OCI-LY1 (cell line): Measurements from ENCODE around the gene SMIM24.

Source experiments
- H2AFZ ChIP-seq: fragments of 200-600 bp; sonication (generic), shearing (Covaris generic); 2 replicates; pipeline ENCODE4 v1.6.0; 2014; ENCODE audit warnings: antibody characterized with exemption, mild to moderate bottlenecking, low read length
- H3F3A ChIP-seq: fragments of 200-600 bp; sonication (generic), shearing (Covaris generic); 2 replicates; pipeline ENCODE4 v1.6.0; 2014; ENCODE audit warnings: mild to moderate bottlenecking, antibody characterized with exemption, low read length, moderate library complexity; ENCODE audit not compliant: insufficient read depth
- H3K27ac ChIP-seq: fragments of 200-600 bp; sonication (generic); 2 replicates; pipeline ENCODE4 v1.5.1; 2014; ENCODE audit warnings: low read length, mixed run types, mild to moderate bottlenecking, low read depth; ENCODE audit not compliant: poor library complexity, severe bottlenecking
- H3K27me3 ChIP-seq: fragments of 200-600 bp; sonication (generic); 2 replicates; pipeline ENCODE4 v1.6.0; 2014; ENCODE audit warnings: antibody characterized with exemption, mild to moderate bottlenecking, low read length, moderate library complexity; ENCODE audit not compliant: insufficient read depth
- H3K36me3 ChIP-seq: fragments of 200-600 bp; sonication (generic); 2 replicates; pipeline ENCODE4 v1.6.1; 2014; ENCODE audit warnings: mild to moderate bottlenecking, antibody characterized with exemption, low read length, moderate library complexity, mixed read lengths; ENCODE audit not compliant: insufficient read depth
- H3K4me1 ChIP-seq: fragments of 200-600 bp; sonication (generic); 2 replicates; pipeline ENCODE4 v1.5.1; 2014; ENCODE audit warnings: mild to moderate bottlenecking, low read length, moderate library complexity; ENCODE audit not compliant: insufficient read depth, severe bottlenecking
- H3K4me2 ChIP-seq: fragments of 200-600 bp; sonication (generic), shearing (Covaris generic); 2 replicates; pipeline ENCODE4 v1.6.1; 2014; ENCODE audit warnings: low read length
- H3K4me3 ChIP-seq: fragments of 200-600 bp; sonication (generic); 2 replicates; pipeline ENCODE4 v1.5.1; 2014; ENCODE audit warnings: low read length, low read depth, mild to moderate bottlenecking, mixed read lengths; ENCODE audit not compliant: poor library complexity, severe bottlenecking
- H3K79me2 ChIP-seq: fragments of 200-600 bp; shearing (Covaris generic); 2 replicates; pipeline ENCODE4 v1.6.1; 2016; ENCODE audit warnings: mixed run types, low read length, mixed read lengths; ENCODE audit not compliant: insufficient read depth
- H3K9ac ChIP-seq: fragments of 200-600 bp; sonication (generic), shearing (Covaris generic); 2 replicates; pipeline ENCODE4 v1.6.1; 2014; ENCODE audit warnings: mild to moderate bottlenecking, low read length, mixed read lengths
- H3K9me2 ChIP-seq: fragments of 200-600 bp; sonication (generic), shearing (Covaris generic); 2 replicates; pipeline ENCODE4 v1.6.1; 2014; ENCODE audit warnings: low read depth, mild to moderate bottlenecking, low read length, mixed read lengths
- H3K9me3 ChIP-seq: fragments of 200-600 bp; shearing (Covaris generic); 2 replicates; pipeline ENCODE4 v1.6.1; 2014; ENCODE audit warnings: low read length, mixed read lengths
- H4K20me1 ChIP-seq: fragments of 200-600 bp; sonication (generic), shearing (Covaris generic); 2 replicates; pipeline ENCODE4 v1.6.0; 2016; ENCODE audit warnings: mild to moderate bottlenecking, low read length; ENCODE audit not compliant: insufficient read depth
- EZH2 ChIP-seq: fragments of 200-600 bp; sonication (generic), shearing (Covaris generic); IDR thresholded peaks from 2 replicates; pipeline ENCODE4 v1.8.0; 2017; ENCODE audit warnings: borderline replicate concordance, mixed run types, mild to moderate bottlenecking, antibody characterized with exemption, low read length, moderate library complexity, mixed read lengths
- TF ChIP-seq, protein P1 (sequence below): fragments of 200-600 bp; sonication (generic), shearing (Covaris generic); IDR thresholded peaks from 2 replicates; pipeline ENCODE4 v1.5.1; 2017; ENCODE audit warnings: mild to moderate bottlenecking, antibody characterized with exemption, low read length, moderate library complexity, mixed read lengths

Gene SMIM24

DNA sequence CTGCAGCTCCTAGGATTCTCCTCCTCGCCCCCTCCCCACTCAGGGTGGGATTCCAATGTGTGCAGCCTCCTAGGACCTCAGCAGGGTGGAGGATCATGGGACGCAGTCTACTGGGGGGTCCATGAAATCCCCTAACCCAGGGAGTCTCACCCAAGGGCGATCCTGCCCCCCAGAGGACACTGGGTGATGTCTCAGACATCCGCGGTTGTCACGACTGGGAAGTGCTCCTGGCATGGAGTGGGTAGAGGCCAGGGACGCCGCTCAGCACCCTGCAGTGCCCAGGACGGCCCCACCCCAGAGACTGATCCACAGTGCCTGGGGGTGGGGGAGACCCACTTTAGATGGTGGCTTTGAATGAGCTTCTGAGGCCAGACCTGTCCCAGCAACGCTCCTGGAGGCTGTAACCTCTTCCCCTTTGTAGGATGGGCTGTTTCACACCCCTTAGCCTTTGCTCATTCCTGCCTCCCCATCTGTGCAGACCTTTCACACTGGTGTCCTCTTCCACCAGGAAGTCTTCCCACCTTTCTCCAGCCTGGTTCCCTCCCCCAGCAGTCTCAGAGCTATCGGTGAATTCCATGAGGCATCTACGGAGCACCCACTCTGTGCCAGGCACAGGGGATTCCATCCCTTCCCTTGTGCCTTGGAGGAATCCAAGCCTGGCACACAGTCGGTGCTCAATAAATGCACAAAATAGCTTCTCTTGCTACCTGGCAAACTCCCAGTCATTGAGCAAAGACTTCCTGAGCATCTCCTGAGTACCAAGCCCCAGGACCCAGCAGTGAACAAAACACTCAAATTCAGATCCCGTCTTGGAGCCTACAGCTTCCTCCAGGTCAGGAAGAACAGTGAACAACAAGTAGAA is 10.5 kb downstream of the SMIM24 start:
- no peak overlapping the region for H3K27ac ChIP-seq
- H3K4me2 ChIP-seq, result no peak overlapping the region

DNA sequence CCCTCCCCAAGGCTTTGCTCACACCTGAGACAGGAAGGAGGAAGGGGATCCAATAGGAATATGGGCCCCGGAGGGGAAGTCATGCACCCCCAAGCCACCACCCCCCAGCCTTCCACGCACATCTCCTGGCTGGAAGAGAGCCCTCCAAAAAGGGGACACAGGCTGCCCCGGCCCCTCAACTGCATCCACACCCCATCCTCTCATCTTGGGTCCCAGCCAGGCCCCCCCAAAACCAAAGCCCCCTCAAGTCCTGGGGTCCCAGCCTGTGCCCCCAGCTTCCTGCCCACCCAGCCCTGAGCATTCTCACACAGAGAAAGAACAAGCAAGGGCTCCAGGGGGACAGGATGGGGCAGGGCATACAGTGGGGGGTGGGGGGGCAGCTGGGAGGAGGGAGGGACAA is 12.1 kb downstream of the SMIM24 start:
- TF ChIP-seq EZH2, result no peak
- TF ChIP-seq, protein P1, sequence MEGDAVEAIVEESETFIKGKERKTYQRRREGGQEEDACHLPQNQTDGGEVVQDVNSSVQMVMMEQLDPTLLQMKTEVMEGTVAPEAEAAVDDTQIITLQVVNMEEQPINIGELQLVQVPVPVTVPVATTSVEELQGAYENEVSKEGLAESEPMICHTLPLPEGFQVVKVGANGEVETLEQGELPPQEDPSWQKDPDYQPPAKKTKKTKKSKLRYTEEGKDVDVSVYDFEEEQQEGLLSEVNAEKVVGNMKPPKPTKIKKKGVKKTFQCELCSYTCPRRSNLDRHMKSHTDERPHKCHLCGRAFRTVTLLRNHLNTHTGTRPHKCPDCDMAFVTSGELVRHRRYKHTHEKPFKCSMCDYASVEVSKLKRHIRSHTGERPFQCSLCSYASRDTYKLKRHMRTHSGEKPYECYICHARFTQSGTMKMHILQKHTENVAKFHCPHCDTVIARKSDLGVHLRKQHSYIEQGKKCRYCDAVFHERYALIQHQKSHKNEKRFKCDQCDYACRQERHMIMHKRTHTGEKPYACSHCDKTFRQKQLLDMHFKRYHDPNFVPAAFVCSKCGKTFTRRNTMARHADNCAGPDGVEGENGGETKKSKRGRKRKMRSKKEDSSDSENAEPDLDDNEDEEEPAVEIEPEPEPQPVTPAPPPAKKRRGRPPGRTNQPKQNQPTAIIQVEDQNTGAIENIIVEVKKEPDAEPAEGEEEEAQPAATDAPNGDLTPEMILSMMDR, result no peak
- Histone ChIP-seq H3F3A (no peaks in the 10 kb centered on the region), H3K27ac (no peak overlapping the region), H3K4me2 (no peak overlapping the region), H3K9ac (no peak overlapping the region), H2AFZ (no peak overlapping the region), H3K9me3 (0 out of 2 replicates have a peak, but pooled peaks cover 2% of the 10 kb centered on the region), H3K9me2 (no peaks in the 10 kb centered on the region), H4K20me1 (no peaks in the 10 kb centered on the region), H3K36me3 (no peaks in the 10 kb centered on the region; the same call in 1 of the 2 replicates), H3K4me3 (no peak overlapping the region), H3K79me2 (no peaks in the 10 kb centered on the region), H3K27me3 (no peaks in the 10 kb centered on the region), H3K4me1 (no peaks in the 10 kb centered on the region)

More for the DNA sequence above, 10.5 kb downstream of the SMIM24 start:
- no peaks in the 10 kb centered on the region for H3K79me2 ChIP-seq
- H3K9ac ChIP-seq, result no peak overlapping the region
- H2AFZ ChIP-seq, result no peak overlapping the region
- H3K27me3 ChIP-seq, result no peaks in the 10 kb centered on the region
- H3K4me3 ChIP-seq, result no peak overlapping the region
- 0 out of 2 replicates have a peak, but pooled peaks cover 2% of the 10 kb centered on the region for H3K9me3 ChIP-seq
- H3F3A ChIP-seq, result no peaks in the 10 kb centered on the region
- H3K4me1 ChIP-seq, result no peaks in the 10 kb centered on the region
- no peaks in the 10 kb centered on the region for H3K9me2 ChIP-seq
- TF ChIP-seq, protein P1, result no peak
- no peak for TF ChIP-seq EZH2
- H3K36me3 ChIP-seq, result no peaks in the 10 kb centered on the region; the same call in 1 of the 2 replicates
- no peaks in the 10 kb centered on the region for H4K20me1 ChIP-seq

DNA sequence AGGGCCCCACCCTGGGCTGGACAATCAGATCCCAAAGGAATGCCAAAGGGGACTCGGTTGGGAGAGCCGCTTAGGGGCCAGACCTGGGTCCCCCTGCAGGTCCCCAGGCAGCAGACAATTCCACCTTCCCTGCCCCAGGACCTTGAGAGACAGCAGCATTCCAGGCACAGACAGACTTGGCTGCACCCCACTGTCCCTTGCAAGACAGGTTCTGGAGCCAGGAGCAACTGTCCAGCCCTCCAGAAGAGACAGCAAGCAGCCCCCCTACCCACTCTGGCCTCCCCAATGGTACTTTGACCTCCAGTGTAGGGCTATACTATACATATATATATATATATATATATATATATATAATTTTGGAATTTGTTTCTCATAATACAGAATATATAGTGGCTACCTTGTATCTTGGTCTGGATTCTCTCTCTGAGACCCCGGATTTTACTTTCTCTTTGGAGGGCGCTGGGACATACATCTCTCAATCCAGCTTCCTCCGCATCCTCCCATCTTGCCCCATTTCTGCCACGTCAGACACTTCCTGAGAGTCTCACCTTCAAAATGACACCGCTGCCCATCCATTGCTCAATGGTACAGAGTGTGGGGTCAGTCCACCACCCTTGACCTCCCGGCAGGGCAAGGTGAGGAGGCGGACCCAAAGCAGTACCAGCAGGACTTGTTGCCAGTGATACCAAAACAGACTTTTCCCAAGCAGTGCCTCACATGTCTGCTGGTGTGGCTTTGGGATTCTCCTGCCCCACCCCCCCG is 12.7 kb downstream of the SMIM24 start:
- no peak overlapping the region for H3K4me2 ChIP-seq
- no peaks in the 10 kb centered on the region for H3K9me2 ChIP-seq
- no peaks in the 10 kb centered on the region; the same call in 1 of the 2 replicates for H3K36me3 ChIP-seq
- TF ChIP-seq, protein P1, result no peak
- no peak for TF ChIP-seq EZH2
- H4K20me1 ChIP-seq, result no peaks in the 10 kb centered on the region
- H3F3A ChIP-seq, result no peaks in the 10 kb centered on the region
- H3K27ac ChIP-seq, result no peak overlapping the region
- H3K9me3 ChIP-seq, result 0 out of 2 replicates have a peak, but pooled peaks cover 2% of the 10 kb centered on the region
- no peak overlapping the region for H2AFZ ChIP-seq
- H3K27me3 ChIP-seq, result no peaks in the 10 kb centered on the region
- no peaks in the 10 kb centered on the region for H3K79me2 ChIP-seq
- H3K4me1 ChIP-seq, result no peaks in the 10 kb centered on the region
- no peak overlapping the region for H3K9ac ChIP-seq
- H3K4me3 ChIP-seq, result no peak overlapping the region
